ENCODE measurements around the gene CPXM1.
A peak's percentile ranks its signal among the peaks of the same experiment; 100 is the strongest.

CPXM1 gene

DNA sequence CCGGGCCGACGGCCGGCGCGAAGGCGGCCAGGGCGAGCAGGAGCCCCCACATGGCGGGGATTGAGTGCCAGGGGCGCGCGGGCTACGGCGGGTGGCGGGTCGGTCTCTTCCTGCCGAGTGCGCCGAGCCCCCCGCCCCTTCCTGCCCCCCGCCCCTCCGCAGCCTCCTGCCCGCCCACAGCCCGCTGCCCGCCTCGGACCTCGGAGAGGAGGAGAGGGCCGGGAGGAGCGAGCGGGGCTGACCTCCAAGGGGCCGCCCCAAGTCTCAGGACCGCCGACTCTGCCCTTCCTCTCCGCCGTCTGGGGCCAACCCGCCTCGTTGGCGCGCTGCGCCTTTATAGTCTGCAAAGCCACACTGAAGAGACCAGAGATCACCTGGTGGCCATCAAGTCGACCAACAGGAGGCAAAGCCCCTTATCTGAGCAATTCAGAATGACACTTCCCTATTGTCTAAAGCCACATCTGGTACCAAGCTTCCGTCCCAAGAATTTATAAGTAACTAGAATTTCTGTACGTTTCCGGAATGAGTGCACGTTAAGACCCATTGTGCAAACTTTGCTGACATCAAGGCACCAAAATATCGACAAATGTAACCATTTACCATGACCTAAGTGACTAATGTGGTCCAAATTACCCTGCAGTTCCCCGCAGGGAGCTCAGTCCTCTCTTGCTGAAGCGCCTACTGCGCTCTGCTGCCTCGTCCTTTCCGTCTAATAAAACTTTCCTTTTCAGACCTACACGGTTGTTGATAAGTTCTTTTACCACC, at the start of gene CPXM1:
Gene CPXM1 (minus strand): TSS at position 107 of the 765 bp plus-strand sequence. CDS start 55 bp downstream, at position 52.
- no peaks in the 10 kb centered on the region for H3K9me3 ChIP-seq
- in situ Hi-C loops (cut with MboI; ENCODE audit: low sequenced_read_pairs): no loop called here
- peaks cover 11% of the 10 kb centered on the region for H3K4me1 ChIP-seq
- peak; percentile 60 to 85 for DNase-seq (ENCODE audit: low spot score in 2 of 2)
- H3K36me3 ChIP-seq (replicated peaks): peaks cover 24% of the 10 kb centered on the region
- peak within 1 kb of the TSS; percentile 63 for H3K4me3 ChIP-seq
- no peaks in the 10 kb centered on the region for H3K27me3 ChIP-seq (ENCODE audit: low read depth)

- H3K36me3 ChIP-seq (replicated peaks): no peaks in the 10 kb centered on the region
- no peaks in the 10 kb centered on the region for H3K27me3 ChIP-seq (ENCODE audit: low read depth)
- H3K9me3 ChIP-seq: no peaks in the 10 kb centered on the region
- in situ Hi-C loops (cut with MboI; ENCODE audit: low sequenced_read_pairs): no loop called here
- no peak overlapping the region for H3K4me3 ChIP-seq
- no peaks in the 10 kb centered on the region for H3K4me1 ChIP-seq
- no peak for DNase-seq (ENCODE audit: low spot score in 2 of 2)
Observed at GRCh38 chr20:2849529-2849928, 49.1 kb upstream of the CPXM1 start.

DNA sequence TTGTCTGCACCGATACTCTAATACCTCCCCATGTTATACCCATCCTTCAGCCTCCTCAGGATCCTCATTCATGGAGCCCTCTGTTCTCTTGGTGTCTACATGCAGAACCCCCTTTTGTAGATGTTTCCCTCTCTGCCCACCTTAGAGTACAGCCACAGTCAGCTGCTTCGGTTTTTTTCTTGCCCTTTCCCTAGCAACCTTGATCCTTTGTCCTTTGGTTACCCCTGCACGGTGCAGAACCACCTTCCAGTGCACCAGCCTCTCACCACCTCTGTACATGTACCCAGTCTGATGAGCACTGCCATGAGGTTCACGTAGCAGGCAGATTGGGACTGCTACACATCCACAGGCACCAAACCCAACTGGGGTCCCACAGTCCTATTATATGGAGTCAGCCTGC, 47.4 kb upstream of the CPXM1 start:
- DNase-seq (ENCODE audit: low spot score in 2 of 2): no peak
- Histone ChIP-seq H3K27me3 (ENCODE audit: low read depth) (no peaks in the 10 kb centered on the region), H3K4me1 (no peaks in the 10 kb centered on the region), H3K9me3 (no peaks in the 10 kb centered on the region), H3K36me3 (replicated peaks) (no peaks in the 10 kb centered on the region), H3K4me3 (no peak overlapping the region)
- in situ Hi-C loops (cut with MboI; ENCODE audit: low sequenced_read_pairs): no loop called here

DNA sequence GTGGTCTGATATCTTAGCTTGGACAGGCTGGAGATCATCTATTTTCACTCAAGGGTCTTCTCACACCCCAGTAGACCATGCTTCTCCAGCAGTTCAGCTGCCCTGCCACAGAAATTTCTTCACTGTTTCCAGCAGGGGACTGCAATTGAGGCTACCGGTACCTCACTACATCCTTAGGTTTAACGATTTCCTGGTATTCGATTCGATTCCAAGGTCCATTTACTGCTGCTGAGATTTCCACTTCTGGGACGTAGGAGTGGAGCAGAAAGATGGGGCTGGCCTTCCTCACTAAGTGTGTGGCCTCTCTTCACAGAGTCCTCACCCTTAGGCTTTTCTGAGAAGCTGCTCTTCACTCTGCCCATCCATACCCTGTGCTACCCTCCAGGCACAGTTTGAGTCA, 46.3 kb upstream of the CPXM1 start:
- no peaks in the 10 kb centered on the region for H3K36me3 ChIP-seq (replicated peaks)
- no peaks in the 10 kb centered on the region for H3K27me3 ChIP-seq (ENCODE audit: low read depth)
- no peaks in the 10 kb centered on the region for H3K9me3 ChIP-seq
- H3K4me1 ChIP-seq: no peaks in the 10 kb centered on the region
- in situ Hi-C loops (cut with MboI; ENCODE audit: low sequenced_read_pairs): no loop called here
- no peak for DNase-seq (ENCODE audit: low spot score in 2 of 2)
- H3K4me3 ChIP-seq: no peak overlapping the region

- DNase-seq (ENCODE audit: low spot score in 2 of 2): no peak
- H3K4me1 ChIP-seq: no peaks in the 10 kb centered on the region
- in situ Hi-C loops (cut with MboI; ENCODE audit: low sequenced_read_pairs): no loop called here
- H3K27me3 ChIP-seq (ENCODE audit: low read depth): no peaks in the 10 kb centered on the region
- H3K4me3 ChIP-seq: no peak overlapping the region
- H3K36me3 ChIP-seq (replicated peaks): no peaks in the 10 kb centered on the region
- H3K9me3 ChIP-seq: no peaks in the 10 kb centered on the region
Observed at GRCh38 chr20:2845607-2846006, 45.2 kb upstream of the CPXM1 start.

DNA sequence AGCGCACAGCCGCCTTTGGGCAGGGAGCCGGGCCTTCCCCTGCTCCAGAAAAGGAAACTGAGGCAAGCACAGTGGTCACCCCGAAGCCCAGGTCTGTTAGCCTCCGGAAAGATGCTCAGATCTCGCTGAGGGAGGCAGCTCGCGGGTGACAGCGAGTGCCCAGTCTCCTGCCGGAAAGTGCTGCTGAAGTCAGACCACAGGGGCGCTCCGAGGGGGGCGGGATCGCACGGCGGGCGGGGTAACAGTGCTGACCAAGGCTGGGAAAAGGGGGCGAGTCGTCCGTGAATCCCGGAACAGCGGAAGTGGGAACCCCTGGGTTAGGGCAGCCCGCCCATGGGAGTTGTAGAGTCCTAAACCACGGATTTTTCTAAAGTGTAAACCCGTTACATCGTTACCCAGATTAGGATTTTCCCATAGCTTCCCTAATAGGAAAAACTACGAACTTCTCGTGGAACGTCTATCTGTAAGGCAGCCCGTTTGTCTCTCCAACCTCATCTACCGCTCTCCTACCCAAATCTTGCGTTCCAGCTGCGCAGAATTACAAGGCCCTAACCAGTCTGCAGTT, 40.6 kb upstream of the CPXM1 start:
- Histone ChIP-seq H3K4me3 (peak overlapping the region; percentile 80), H3K9me3 (no peaks in the 10 kb centered on the region), H3K36me3 (replicated peaks) (peaks cover 5% of the 10 kb centered on the region; the same call in 1 of the 2 replicates), H3K27me3 (ENCODE audit: low read depth) (no peaks in the 10 kb centered on the region), H3K4me1 (peaks cover 3% of the 10 kb centered on the region; the same call in 1 of the 2 replicates)
- peak in 1 of 2 experiments; percentile 76 for DNase-seq (ENCODE audit: low spot score in 2 of 2)
- in situ Hi-C loops (cut with MboI; ENCODE audit: low sequenced_read_pairs): no loop called here

- Histone ChIP-seq H3K9me3 (no peaks in the 10 kb centered on the region), H3K27me3 (ENCODE audit: low read depth) (no peaks in the 10 kb centered on the region), H3K4me3 (peak within 1 kb of the TSS; percentile 80), H3K36me3 (replicated peaks) (peaks cover 5% of the 10 kb centered on the region; the same call in 1 of the 2 replicates), H3K4me1 (peaks cover 3% of the 10 kb centered on the region; the same call in 1 of the 2 replicates)
- DNase-seq (ENCODE audit: low spot score in 2 of 2): peak; percentile 78 to 91
- in situ Hi-C loops (cut with MboI; ENCODE audit: low sequenced_read_pairs): no loop called here
Observed at GRCh38 chr20:2840138-2840966, 39.9 kb upstream of the CPXM1 start, which contains the start of the genes PCED1A and VPS16. PCED1A (minus strand) TSS chr20:2840655; CDS start chr20:2839912, 743 bp downstream. VPS16 (plus strand) TSS chr20:2840745; CDS start chr20:2840775, 30 bp downstream.

DNA sequence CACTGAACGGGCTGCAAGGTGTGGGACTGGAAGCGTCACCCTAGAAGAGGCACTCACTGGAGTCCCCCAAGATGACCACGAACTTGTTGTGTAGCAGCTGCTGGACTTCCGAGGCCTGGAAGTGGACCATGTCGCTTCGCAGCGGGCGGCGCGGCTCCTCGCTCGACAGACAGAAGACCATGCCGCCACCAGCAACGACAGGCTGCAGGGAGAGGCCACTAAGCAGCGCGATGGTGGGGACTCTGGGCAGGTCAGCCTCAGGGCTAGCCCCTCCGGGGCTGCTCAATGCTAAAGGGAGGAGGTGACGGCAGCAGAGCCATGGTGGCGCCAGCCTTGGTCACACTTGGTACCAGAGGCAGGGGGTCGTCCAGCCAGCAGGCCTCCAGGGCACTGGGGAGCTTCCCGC, 39.3 kb upstream of the CPXM1 start:
- no peak for DNase-seq (ENCODE audit: low spot score in 2 of 2)
- Histone ChIP-seq H3K4me3 (peak overlapping the region; percentile 80), H3K4me1 (peaks cover 3% of the 10 kb centered on the region; the same call in 1 of the 2 replicates), H3K9me3 (no peaks in the 10 kb centered on the region), H3K36me3 (replicated peaks) (peaks cover 5% of the 10 kb centered on the region; the same call in 1 of the 2 replicates), H3K27me3 (ENCODE audit: low read depth) (no peaks in the 10 kb centered on the region)
- in situ Hi-C loops (cut with MboI; ENCODE audit: low sequenced_read_pairs): no loop called here

DNA sequence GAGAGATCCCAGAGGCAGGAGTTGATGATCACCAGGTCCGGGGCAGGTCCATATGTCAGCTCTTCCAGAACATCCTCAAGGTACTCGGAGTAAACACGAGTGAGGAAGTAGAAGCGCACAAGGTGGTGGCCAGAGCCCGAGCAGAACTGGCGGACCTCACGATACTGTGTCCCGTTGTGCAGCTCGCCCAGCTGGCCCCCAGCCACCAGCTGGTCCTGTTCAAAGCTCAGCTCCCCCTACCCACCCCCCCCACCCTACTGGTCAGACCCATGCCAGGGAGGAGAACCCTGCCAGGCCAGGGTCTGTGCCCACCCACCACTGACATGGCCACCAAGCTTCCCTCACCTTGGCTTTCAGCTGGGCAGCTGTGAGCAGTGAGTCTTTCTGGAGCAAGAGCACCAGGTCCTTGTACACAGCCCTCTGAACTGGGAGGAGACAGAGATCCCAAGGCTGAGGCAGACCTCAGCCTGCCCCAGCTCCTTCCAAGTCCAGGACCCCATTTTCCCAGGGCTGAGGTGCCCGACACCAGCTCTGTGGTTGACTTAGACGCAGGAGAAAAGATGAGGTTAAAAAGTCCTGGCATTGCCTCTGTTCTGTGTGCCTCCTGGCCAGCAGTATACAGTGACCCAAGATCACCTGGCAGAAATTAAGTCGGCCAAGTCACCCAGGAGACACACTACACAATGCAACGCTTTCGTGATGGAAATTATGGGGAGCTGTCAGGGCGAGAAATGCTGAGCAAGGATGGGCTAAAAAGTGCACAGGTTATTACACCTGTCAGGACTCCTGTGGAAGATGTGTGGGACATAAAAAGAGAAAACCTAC, 38.6 kb upstream of the CPXM1 start:
- DNase-seq (ENCODE audit: low spot score in 2 of 2): no peak
- Histone ChIP-seq H3K4me1 (peaks cover 3% of the 10 kb centered on the region; the same call in 1 of the 2 replicates), H3K4me3 (no peak overlapping the region), H3K36me3 (replicated peaks) (peaks cover 5% of the 10 kb centered on the region; the same call in 1 of the 2 replicates), H3K9me3 (no peaks in the 10 kb centered on the region), H3K27me3 (ENCODE audit: low read depth) (no peaks in the 10 kb centered on the region)
- in situ Hi-C loops (cut with MboI; ENCODE audit: low sequenced_read_pairs): no loop called here

- Histone ChIP-seq H3K9me3 (no peaks in the 10 kb centered on the region), H3K27me3 (ENCODE audit: low read depth) (no peaks in the 10 kb centered on the region), H3K36me3 (replicated peaks) (peaks cover 5% of the 10 kb centered on the region; the same call in 1 of the 2 replicates), H3K4me3 (no peak overlapping the region), H3K4me1 (peaks cover 3% of the 10 kb centered on the region; the same call in 1 of the 2 replicates)
- in situ Hi-C loops (cut with MboI; ENCODE audit: low sequenced_read_pairs): no loop called here
- DNase-seq (ENCODE audit: low spot score in 2 of 2): no peak
Observed at GRCh38 chr20:2838170-2838797, 37.9 kb upstream of the CPXM1 start.

DNA sequence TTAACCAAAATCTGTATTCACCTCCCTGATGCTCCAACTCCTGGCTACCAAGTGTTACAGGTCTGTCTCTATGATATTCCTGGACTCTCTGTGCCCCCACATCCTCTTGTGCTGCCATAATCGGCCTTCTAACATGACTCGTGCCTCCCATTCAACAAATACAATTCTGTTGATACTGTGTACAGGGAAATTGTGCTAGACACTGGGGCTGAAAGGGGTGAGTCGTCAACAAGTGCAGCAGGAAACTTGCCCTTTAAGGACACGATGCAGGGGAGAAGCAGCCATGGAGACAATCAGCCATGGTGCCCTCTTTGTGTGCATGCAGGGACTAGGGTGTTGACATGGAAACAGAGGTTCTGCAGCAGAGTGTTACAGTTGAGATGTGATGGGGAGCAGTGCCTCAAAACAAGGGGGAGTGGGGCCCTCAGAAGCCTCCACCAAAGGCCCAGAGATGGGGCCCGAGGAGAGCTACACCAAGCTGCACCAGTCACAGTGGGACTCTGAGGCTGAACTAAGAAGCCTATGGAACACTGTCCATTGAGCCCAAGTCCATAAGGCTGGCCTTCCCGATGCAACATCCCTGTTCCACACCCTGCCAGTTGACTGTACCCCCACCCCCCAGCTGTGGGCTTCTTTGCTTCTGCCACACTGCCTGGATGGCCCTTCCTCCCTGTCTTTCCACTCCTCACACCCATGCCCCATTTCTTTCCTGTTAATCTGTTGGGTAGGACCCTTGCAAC, 37.0 kb upstream of the CPXM1 start:
- DNase-seq (ENCODE audit: low spot score in 2 of 2): no peak
- no peaks in the 10 kb centered on the region for H3K27me3 ChIP-seq (ENCODE audit: low read depth)
- no peaks in the 10 kb centered on the region for H3K9me3 ChIP-seq
- in situ Hi-C loops (cut with MboI; ENCODE audit: low sequenced_read_pairs): no loop called here
- H3K4me3 ChIP-seq: no peak overlapping the region
- peaks cover 4% of the 10 kb centered on the region for H3K4me1 ChIP-seq
- H3K36me3 ChIP-seq (replicated peaks): peaks cover 5% of the 10 kb centered on the region; the same call in 1 of the 2 replicates

DNA sequence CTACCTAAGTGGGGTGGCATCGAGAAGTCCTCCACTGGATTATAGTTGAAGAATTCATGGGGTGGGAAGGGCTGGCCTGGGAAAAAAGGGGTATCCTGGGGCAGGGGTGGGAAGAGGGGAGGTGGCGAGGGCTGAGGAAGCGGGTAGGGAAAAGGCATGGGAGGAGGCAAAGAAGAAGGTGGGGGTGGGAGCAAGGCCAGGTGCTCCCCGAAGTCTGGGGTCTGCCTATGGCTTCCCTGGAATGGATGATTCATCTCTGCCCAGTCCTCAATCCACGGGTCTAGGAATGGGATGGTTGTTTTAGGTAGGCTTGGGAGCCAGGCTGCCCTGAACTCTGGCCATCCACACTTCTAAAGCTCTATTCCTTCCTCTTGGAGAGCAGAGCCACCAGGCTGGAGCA, 35.6 kb upstream of the CPXM1 start:
- peaks cover 5% of the 10 kb centered on the region; the same call in 1 of the 2 replicates for H3K36me3 ChIP-seq (replicated peaks)
- no peak overlapping the region for H3K4me3 ChIP-seq
- in situ Hi-C loops (cut with MboI; ENCODE audit: low sequenced_read_pairs): no loop called here

More for the DNA sequence above, 35.6 kb upstream of the CPXM1 start:
- no peaks in the 10 kb centered on the region for H3K27me3 ChIP-seq (ENCODE audit: low read depth)
- H3K4me1 ChIP-seq: peaks cover 6% of the 10 kb centered on the region
- no peaks in the 10 kb centered on the region for H3K9me3 ChIP-seq
- no peak for DNase-seq (ENCODE audit: low spot score in 2 of 2)

Data from HAP-1 (cell line).